GM12875 (cell line): ENCODE data around the gene HS2ST1.

Experiments used
- H3K4me3 ChIP-seq: one replicate; pipeline ENCODE4 v1.5.1; 2011; ENCODE audit warnings: low read depth, low read length, control low read depth
- TF ChIP-seq, protein P1 (sequence below): IDR thresholded peaks from 2 replicates; pipeline ENCODE4 v1.5.1; 2011; ENCODE audit warnings: low read depth, mild to moderate bottlenecking, control low read depth, inconsistent platforms, low read length, moderate library complexity, borderline replicate concordance; ENCODE audit not compliant: insufficient read depth

The HS2ST1 gene

DNA sequence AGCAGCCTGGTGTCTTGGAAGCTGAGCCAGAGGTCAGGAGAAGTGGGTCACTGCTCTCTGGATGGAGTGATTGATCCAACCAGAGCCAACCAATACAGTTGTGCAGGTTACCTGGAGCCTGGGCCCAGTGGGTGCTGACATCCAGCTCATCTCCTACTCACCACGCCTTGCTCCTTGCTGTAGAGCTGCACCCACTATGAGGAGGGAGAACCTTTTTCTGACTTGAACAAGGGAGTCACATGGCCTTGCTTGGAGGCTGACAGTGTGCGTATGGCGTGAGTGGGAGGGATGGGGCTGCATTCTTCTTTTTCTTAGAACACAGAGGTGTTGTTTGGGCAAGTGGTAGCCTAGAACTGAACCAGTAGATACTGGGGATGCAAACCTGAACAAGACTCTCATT, 213.1 kb downstream of the HS2ST1 start:
- TF ChIP-seq, protein P1, sequence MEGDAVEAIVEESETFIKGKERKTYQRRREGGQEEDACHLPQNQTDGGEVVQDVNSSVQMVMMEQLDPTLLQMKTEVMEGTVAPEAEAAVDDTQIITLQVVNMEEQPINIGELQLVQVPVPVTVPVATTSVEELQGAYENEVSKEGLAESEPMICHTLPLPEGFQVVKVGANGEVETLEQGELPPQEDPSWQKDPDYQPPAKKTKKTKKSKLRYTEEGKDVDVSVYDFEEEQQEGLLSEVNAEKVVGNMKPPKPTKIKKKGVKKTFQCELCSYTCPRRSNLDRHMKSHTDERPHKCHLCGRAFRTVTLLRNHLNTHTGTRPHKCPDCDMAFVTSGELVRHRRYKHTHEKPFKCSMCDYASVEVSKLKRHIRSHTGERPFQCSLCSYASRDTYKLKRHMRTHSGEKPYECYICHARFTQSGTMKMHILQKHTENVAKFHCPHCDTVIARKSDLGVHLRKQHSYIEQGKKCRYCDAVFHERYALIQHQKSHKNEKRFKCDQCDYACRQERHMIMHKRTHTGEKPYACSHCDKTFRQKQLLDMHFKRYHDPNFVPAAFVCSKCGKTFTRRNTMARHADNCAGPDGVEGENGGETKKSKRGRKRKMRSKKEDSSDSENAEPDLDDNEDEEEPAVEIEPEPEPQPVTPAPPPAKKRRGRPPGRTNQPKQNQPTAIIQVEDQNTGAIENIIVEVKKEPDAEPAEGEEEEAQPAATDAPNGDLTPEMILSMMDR: no peak

DNA sequence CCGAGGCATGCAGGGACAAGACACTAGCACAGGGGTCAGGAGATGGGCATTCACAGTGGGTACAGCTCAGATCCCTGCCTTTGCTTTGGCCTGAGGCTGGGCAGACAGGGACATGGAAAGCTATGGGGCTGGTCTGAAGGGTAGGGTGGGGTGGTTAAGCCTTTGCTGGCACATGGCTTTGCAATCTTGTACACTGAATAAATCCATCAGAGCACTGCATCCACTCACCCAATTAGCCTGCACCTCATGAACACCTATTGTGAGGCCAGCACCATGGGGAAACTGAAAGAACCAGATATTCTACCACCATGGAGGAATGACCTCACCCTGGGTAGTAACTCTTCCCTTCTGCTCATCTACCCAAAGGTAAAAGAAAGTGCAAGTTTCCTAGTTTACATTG, 214.6 kb downstream of the HS2ST1 start:
- TF ChIP-seq, protein P1: no peak
- no peak overlapping the region for H3K4me3 ChIP-seq

More for the DNA sequence above, 213.1 kb downstream of the HS2ST1 start:
- H3K4me3 ChIP-seq: no peak overlapping the region

DNA sequence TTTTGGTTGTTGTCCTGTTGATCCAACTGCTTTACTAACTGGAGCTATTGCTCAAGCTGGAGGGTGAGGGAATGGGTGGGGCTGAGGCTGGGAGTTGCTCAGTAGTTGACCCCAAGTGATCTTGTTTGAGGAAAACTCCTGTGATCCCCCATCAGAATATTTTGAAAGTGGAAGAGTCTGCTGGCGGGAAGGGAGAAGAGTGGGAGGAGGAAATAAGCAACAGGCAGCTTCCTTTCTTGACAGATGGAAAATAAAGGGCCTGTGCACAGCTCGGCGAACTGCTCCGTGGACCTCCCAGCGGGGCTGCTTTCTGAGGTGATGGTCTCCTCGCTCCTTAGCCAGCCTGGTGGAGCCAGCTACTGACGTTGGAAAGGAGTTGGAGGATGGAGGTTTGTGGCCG, 215.2 kb downstream of the HS2ST1 start:
- H3K4me3 ChIP-seq: no peak overlapping the region
- TF ChIP-seq, protein P1: no peak

DNA sequence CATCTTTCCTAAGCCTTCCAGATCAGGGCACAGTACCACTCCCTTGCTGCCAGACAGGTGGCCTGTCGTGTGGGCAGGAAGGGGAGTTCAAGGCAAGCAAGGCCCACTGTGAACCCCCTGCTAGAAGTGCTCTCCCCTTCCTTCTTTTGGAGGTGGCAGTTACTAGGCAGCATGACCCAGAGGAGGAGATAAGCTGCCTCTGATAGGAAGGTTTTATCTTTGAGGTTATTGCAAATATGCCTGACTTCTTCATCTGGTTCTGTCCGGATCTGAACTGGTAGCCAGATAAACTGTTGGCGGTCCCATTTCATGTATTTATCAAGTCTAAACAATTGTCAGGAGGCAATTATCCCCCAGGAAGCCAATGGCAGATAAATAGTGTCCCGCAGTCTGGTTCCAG, 216.0 kb downstream of the HS2ST1 start:
- H3K4me3 ChIP-seq: no peak overlapping the region
- TF ChIP-seq, protein P1: no peak

DNA sequence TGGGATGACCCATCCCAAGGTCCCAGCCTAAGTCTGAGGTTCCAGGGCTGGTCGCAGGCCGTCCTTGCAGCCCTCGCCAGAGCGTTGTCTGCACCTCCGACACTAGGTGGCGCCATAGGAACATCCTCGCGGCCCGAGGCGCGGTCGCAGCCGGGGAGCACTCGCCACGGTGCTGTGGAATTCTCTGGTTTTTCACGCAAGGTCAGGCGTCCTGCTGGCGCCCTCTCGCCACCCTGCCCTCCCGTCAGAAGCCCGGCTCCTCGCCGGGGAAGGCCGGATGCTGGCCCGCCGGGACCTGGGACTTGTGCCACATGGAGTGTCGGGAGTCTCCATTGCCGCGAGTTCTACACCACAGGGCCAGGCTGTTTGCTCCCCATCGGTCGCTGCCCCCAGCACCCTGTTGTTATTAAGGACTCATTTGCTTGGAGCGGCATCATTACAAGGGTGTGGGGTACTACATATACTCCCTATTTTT, 217.4 kb downstream of the HS2ST1 start:
- peak overlapping the region; percentile 34 for H3K4me3 ChIP-seq
- TF ChIP-seq, protein P1: peak; percentile 92

DNA sequence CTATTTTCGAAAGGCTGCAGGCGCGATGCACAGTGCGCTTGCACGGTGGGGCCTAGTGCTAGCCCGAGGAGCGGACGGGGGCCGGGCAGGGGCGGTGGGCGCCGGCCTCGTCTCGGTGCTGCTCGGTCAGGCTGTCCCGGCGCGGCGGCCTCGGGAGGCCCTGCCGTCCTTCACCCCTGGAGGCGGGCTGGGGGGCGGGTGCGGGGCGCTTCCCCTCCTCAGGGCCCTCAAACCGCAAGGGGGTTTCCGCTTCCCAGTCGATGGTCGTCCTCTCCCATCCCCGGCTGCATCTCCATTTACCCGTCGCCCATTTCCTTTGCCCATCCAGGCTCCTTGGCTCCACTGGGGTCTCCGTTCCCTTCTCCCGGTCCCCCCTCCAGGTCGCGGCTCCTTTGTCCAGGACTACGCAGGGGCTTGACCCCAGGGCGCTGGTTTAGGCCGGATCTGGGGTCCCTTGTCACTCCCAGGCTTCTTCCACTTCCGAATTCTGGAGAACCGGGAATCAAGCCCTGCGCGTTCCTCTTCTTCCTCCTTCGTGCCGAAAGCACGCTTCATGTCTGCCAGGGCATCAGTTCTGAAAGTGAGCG, 217.9 kb downstream of the HS2ST1 start:
- TF ChIP-seq, protein P1: no peak
- H3K4me3 ChIP-seq: peak overlapping the region; percentile 34

DNA sequence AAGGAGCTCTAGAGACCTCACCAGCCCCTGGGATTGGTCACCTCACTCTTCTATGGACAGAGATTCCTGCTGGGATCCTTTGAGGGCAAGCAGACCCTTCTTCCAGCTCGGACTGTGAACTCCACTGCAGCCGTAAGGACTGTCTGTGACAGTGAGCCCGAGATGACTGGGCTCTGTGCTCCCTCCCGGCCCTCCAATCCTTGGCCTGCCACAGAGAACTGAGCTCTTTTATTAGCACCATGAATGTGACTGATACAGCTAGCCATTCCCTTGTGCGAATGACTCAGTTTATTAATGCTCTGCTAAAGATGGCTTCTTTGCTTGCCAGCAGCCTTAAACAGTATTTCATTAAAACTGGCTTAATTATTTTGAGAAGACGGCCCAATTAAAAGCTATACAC, 219.6 kb downstream of the HS2ST1 start:
- H3K4me3 ChIP-seq: no peak overlapping the region
- TF ChIP-seq, protein P1: no peak
